ENCODE data around the gene ESYT3.
"Not testable (repeated sequence)": the region's sequence is repeated elsewhere in the genome, so short reads cannot be mapped to it uniquely, and the experiment has no call there.

ESYT3 gene

GRCh38 chr3:138461896-138462295, 27.5 kb downstream of the ESYT3 start:
- no peak for DNase-seq

GRCh38 chr3:138463724-138464490, 29.5 kb downstream of the ESYT3 start:
- no peak for DNase-seq

DNA sequence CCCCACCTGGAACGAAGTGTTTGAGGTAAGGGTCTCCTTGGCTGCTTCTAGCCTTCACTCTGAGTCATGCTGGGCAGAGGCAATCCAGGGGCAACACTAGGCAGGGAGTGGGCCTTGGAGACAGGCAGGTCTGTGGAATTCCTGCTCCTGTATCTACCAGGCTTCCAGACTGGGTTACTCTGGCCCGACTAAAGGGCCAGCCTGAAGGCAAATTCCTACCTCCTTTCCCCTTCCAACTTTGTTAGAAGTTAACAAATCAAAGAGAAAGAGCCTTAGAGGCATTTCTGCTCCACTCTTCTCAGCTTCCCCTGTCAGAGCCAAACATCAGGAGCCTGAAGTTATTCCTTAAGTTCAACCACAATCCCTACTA, 30.1 kb downstream of the ESYT3 start:
- DNase-seq: no peak

DNA sequence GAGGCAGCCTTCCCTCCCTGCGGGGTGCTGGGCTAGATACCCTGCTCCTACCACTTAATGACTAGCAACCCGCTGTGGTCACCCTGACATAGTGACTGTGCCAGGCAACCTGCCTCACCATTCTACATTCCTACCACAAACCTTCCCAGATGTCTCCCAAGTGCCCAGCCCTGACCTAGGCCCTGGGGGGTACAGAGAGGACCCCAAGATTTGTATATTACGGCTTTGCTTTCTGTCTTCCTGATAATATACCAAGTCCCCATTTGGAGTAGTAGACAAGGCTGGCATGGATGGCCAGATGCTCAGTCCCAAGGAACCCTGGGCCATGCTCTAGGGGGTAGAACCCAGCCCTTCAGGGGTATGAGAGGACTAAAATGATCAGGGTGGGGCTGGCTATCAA, 31.0 kb downstream of the ESYT3 start:
- no peak for DNase-seq

DNA sequence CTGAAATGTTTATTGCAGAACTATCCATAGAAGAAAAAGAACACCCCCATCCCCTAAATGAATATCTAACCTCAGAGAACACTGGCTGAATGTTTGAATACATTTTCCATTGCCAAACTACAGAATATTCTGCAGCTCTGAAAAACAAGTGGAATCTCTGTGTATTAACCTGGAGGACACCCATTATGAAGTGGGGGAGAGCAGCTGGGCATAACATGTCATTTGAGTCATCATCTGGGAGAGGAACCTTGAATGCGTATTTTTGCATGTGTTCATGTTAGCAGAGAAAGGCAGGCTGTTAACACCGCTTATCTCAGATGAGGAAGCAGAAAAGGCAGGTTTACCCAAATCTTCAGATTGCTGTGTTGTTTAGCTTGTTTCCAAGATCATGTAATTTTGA, 31.5 kb downstream of the ESYT3 start:
- DNase-seq: no peak

DNA sequence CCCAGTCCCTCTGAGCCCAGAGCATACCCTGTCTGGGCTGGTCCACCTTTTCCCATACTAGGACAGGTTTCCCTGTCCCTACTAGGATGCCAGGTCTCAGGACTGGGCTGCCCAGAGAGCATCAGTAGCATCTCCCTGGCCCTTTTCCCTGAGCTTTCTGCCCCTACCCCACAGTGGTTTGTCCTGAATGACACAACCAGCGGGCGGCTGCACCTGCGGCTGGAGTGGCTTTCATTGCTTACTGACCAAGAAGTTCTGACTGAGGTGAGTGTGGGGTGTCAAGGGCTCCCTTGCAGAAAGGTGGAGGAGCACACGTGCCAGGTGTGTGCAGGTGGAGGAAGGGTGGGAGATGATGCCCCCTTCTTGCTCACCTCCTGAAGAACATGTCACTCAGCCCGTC, 33.5 kb downstream of the ESYT3 start:
- DNase-seq: no peak

- no peak for DNase-seq
Observed at GRCh38 chr3:138468451-138468850, 34.0 kb downstream of the ESYT3 start.

- no peak for DNase-seq
Observed at GRCh38 chr3:138468886-138469285, 34.5 kb downstream of the ESYT3 start.

- DNase-seq: peak; percentile 36 to 64
Observed at GRCh38 chr3:138469874-138470273, 35.5 kb downstream of the ESYT3 start.

GRCh38 chr3:138470687-138471086, 36.3 kb downstream of the ESYT3 start:
- no peak for DNase-seq

GRCh38 chr3:138471481-138471880, 37.1 kb downstream of the ESYT3 start:
- DNase-seq: no peak

- no peak for DNase-seq
Observed at GRCh38 chr3:138472141-138472825, 37.9 kb downstream of the ESYT3 start.

DNA sequence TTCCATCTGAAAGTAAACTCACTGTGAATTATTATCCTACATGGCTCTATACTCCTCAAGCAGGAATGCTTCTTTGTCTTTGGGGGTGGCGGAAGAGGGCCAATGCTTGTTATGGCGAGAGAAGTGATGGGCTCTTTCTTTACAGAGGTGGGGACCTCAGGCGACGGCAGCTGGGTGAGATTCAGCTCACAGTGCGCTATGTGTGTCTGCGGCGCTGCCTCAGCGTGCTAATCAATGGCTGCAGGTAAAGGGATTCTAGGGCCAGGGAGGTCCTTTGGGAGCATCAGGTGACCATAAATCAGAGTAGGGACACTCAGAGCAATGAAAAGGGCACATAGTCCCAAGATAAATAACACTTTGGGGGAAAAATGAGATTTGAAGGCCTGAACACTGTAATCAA, 39.0 kb downstream of the ESYT3 start:
- no peak for DNase-seq

GRCh38 chr3:138474163-138474562, 39.7 kb downstream of the ESYT3 start:
- peak; percentile 26 to 70 for DNase-seq

GRCh38 chr3:138476526-138476925, 42.1 kb downstream of the ESYT3 start:
- no peak for DNase-seq

DNA sequence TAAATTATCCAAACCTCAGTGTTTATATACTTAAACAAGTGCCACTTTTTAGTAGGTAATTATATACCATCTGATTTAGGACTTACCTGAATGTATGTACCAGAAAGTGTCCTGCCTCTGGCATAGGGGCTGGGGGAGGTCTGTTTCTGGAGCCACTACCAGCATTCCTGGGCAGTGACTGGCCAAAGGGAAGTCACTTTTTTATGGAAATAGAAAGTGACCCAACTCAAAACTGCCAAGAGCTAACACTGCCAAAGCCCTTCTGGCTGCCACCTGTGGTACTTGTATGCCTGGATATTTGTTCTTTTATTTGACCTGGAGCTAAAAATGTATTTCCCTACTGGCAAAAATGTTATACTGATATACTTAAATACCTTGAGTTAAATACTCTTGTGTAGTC, 42.7 kb downstream of the ESYT3 start:
- no peak for DNase-seq

GRCh38 chr3:138477801-138478200, 43.4 kb downstream of the ESYT3 start:
- no peak for DNase-seq

DNA sequence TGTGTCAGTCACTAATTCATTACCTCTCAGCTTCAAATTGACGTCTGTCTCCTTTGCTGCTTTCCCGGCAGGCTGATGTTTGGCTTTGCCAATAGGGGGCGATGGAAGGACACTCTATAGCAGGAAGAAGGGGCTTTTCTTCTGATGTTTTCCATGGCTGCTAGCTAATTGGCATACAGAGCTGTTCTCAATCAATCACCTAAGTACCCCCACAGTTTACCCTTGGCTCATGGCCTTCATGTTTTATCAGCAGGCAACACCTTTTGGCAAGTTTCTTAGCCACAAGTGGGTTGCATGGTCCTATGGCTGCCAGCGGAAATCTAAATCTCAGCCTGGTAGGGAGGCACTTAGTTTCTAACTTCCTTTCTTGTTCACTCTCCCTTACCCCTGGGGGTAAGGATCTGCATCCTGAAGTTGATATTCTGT, 45.0 kb downstream of the ESYT3 start:
- DNase-seq: no peak

- DNase-seq: not testable (repeated sequence)
Observed at GRCh38 chr3:138484672-138485071, 50.3 kb downstream of the ESYT3 start.

GRCh38 chr3:138486580-138486979, 52.2 kb downstream of the ESYT3 start:
- DNase-seq: not testable (repeated sequence)

- no peak for DNase-seq
Observed at GRCh38 chr3:138491971-138492370, 57.6 kb downstream of the ESYT3 start.

GRCh38 chr3:138492980-138493675, 58.7 kb downstream of the ESYT3 start:
- no peak for DNase-seq

DNA sequence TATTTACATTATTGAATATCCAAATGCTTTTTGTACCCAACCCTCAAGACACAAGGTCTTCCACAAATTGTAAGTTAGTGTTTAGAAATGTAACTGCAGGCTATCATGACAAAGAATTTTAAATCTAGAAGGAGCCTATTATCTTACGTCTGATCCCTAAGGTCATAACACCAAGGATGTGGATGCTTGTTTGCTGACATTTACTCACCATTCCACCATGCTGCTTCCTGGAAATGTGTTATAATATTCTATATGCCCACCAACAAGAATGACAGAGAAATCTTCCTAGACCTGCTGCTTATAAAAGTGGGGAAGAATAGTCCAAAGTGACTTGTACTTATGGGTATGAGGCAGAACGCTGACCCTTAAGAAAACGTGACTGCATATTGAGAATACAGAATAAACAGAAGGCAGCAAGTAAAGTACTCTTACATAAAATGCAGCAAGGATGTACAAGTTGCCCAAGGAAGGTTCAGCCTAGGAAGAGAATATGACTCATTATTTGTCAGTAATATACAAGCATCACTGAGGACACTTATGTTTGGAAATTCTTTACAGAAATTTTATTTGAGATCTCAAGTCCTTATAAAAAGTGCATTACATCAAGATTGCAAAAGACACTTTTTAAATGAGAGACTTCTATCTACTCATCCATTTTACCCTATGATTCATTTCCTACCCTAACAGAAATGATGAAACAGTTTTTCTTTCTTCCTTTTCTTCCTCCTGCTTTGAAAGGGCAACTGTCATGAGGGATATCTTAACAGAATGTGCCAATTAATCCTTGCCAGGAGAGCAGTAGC, 59.6 kb downstream of the ESYT3 start:
- no peak for DNase-seq

Measured in NCI-H187 (cell line).